Effector memory CD4-positive, alpha-beta T cell (primary cell): ENCODE data around the gene PAM.

ENCODE experiments used
- DNase-seq, 3 donors: peaks; one replicate each; pipeline ENCODE4 v3.0.0-alpha.2; 2020
- H3K27ac ChIP-seq: 2 replicates; pipeline ENCODE4 v1.7.0; 2013; ENCODE audit warnings: mild to moderate bottlenecking, low read length, moderate library complexity; ENCODE audit not compliant: insufficient read depth, poor library complexity, severe bottlenecking
- H3K27me3 ChIP-seq: replicated peaks from 2 replicates; pipeline ENCODE4 v1.7.0; 2013; ENCODE audit warnings: mild to moderate bottlenecking, low read length; ENCODE audit not compliant: insufficient read depth, control insufficient read depth, poor library complexity, severe bottlenecking
- H3K36me3 ChIP-seq: 2 replicates; pipeline ENCODE4 v1.7.0; 2013; ENCODE audit warnings: mild to moderate bottlenecking, low read length, moderate library complexity; ENCODE audit not compliant: control insufficient read depth, insufficient read depth
- H3K4me1 ChIP-seq: 2 replicates; pipeline ENCODE4 v1.7.0; 2013; ENCODE audit warnings: low read length, mild to moderate bottlenecking; ENCODE audit not compliant: control insufficient read depth, insufficient read depth, poor library complexity, severe bottlenecking
- H3K4me3 ChIP-seq: 2 replicates; pipeline ENCODE4 v1.7.0; 2013; ENCODE audit warnings: low read length, low read depth, mild to moderate bottlenecking; ENCODE audit not compliant: insufficient read depth, poor library complexity, severe bottlenecking
- H3K9me3 ChIP-seq: 2 replicates; pipeline ENCODE4 v1.7.0; 2013; ENCODE audit warnings: mild to moderate bottlenecking, low read length, moderate library complexity; ENCODE audit not compliant: control insufficient read depth

PAM gene

DNA sequence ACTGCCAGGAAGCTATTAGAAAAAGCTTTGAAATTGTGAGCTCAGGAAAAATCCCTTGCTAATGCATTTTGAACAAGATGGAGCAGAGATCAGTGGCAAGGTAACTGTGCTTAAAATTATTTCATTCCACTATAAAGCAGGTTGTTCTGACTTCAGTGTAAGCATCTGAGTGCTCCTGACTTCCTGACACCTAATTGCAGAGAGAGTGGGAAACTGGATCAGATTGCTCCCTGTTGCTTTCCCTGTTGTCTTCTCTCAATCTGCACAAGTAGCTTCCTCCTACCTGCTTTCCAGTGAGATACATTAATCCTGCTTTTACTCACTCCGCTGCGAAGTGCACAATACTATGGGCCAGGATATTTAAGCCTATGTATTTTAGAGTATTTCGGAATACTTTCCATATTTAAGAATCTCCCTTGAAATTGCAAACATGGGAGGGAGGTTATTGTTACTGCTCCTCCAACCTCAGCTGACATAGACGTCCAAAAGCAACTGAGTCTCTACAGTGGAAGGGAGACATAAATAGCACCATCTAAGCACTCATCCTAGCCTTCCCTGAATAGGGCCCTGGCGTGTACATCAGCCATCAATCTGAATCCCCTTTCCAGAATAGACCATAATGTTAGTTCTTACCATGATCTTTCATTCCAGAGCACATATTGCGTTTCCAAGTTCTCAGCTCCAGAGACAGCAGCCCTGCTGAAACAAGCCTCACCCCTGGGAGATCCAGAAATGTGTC, 178.8 kb downstream of the PAM start:
- no peaks in the 10 kb centered on the region for H3K36me3 ChIP-seq
- H3K9me3 ChIP-seq = no peaks in the 10 kb centered on the region
- no peak overlapping the region for H3K4me3 ChIP-seq
- no peak for DNase-seq
- no peak overlapping the region for H3K27ac ChIP-seq
- no peaks in the 10 kb centered on the region for H3K4me1 ChIP-seq
- H3K27me3 ChIP-seq = no peaks in the 10 kb centered on the region

DNA sequence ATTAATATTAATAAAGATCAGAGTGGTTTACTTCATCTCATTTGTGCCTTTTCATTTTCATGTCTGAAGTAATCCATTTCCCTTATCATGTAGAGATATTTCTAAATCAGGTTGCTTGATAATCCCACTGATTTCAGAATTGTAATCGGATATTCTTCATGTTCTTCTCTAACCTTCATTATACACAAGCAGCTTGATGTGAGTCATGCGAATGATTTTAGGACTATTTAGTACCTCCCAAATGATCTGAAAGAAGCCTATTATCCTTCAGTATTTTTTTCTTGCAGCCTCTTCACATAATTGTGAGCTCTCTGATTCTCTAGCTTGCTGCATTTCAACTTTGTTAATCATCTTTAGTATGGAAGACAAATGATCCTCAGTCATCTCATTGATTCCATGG, 182.8 kb downstream of the PAM start:
- no peaks in the 10 kb centered on the region for H3K9me3 ChIP-seq
- no peak for DNase-seq
- no peak overlapping the region for H3K27ac ChIP-seq

DNA sequence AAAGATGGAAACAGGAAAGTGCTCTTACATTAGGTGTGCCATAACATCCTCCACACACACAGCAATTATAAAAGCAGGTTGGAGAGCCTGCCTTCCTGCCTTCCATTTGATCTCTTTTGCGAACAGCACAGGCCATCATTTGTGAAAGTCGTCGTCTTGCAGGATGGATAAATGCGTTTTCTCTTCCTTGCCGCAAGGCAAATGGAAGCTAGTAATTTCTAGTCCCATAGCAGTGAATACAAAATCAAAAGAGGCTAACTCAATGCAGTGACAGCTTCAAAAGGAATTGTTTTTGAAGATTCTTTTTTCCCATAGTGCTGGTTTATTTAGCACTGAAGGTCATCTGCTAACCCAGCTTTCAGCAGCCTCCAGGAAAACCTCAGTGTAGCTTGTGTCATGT, 186.0 kb downstream of the PAM start:
- DNase-seq = no peak
- Histone ChIP-seq H3K9me3 (no peaks in the 10 kb centered on the region), H3K36me3 (no peaks in the 10 kb centered on the region), H3K27ac (no peak overlapping the region), H3K4me1 (no peaks in the 10 kb centered on the region), H3K27me3 (no peaks in the 10 kb centered on the region), H3K4me3 (no peak overlapping the region)

More for the DNA sequence above, 182.8 kb downstream of the PAM start:
- Histone ChIP-seq H3K36me3 (no peaks in the 10 kb centered on the region), H3K27me3 (no peaks in the 10 kb centered on the region), H3K4me1 (no peaks in the 10 kb centered on the region), H3K4me3 (no peak overlapping the region)

DNA sequence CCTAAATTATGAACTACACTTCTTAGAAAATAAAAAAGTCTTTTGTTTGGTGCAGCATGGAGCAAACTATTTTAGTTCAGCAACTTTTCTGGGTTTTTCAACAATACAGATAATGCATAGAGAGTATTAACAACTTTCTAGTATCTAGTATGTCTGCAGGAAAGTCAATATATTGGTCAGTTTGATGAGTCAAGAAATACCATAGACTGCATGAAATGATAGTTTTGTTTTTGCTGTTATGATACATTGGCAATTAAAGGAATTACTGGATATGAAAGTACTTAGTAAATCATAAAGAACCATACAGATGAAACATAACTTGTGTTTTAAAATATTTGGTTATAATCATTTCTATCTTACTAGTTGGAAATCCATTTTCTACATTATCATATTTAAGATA, 191.3 kb downstream of the PAM start:
- Histone ChIP-seq H3K36me3 (peaks cover 2% of the 10 kb centered on the region), H3K9me3 (no peaks in the 10 kb centered on the region), H3K27me3 (no peaks in the 10 kb centered on the region), H3K4me1 (no peaks in the 10 kb centered on the region), H3K27ac (no peak overlapping the region), H3K4me3 (no peak overlapping the region)
- DNase-seq = no peak

DNA sequence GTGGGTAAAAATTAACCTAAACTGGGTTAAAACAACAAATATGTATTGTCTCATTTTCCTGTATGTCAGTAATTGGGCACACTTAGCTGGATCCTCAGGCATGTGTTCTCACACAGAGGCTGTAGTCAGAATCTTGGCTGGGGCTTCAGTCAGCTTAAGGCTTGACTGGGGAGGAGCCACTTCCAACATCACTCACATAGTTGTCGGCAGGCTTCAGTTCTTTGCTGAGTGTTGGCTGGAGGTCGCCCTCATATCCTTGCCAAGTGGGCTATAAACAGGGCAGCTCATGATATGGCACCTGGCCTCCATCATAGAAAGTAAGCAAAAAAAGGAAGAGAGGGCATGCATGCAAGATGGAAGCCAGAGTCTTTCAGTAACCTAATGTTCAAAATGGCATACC, 191.9 kb downstream of the PAM start:
- H3K4me1 ChIP-seq = no peaks in the 10 kb centered on the region
- no peak for DNase-seq
- no peaks in the 10 kb centered on the region for H3K9me3 ChIP-seq
- no peak overlapping the region for H3K4me3 ChIP-seq
- no peaks in the 10 kb centered on the region for H3K27me3 ChIP-seq
- no peak overlapping the region for H3K27ac ChIP-seq
- H3K36me3 ChIP-seq = peaks cover 6% of the 10 kb centered on the region

DNA sequence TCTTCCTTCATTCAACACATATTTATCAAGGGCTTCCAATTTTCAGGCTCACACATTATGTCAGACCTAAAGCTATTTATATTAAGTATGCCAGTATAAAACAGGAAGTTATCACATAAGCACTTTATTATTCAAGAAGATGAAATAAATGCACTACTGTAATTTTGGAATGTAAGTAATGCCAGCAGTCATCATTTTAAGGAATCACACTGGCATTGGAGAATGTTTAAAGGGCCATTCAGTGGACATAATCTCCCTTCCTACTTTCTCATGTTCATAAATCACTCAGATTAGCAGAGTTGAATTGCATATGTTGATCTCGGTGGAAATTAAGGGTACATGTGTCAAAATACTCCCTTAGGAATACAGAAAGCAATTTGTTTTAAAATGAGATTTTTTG, 200.4 kb downstream of the PAM start:
- Histone ChIP-seq H3K27ac (no peak overlapping the region), H3K4me1 (no peaks in the 10 kb centered on the region), H3K9me3 (no peaks in the 10 kb centered on the region), H3K4me3 (no peak overlapping the region), H3K27me3 (no peaks in the 10 kb centered on the region), H3K36me3 (peaks cover 6% of the 10 kb centered on the region)
- DNase-seq = no peak

DNA sequence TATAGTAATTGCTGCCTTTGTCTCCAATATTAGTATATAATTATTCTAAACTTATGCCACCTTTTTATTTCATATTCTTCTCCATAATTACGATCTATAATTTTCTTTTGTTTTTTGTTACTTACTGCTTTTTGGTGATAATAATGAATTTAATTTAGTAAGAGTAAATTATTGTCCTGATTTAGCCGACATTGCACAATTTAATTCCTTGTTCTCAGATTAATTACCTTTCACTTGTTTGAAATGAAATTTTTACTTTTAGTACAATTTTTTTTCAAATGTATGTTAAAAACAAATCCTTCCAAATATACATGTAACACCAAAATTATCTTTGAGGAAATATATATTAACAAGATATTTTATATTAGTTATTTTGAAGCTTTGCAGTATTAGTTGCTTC, 201.5 kb downstream of the PAM start:
- Histone ChIP-seq H3K27ac (no peak overlapping the region), H3K4me3 (no peak overlapping the region), H3K36me3 (peaks cover 2% of the 10 kb centered on the region), H3K4me1 (no peaks in the 10 kb centered on the region), H3K27me3 (no peaks in the 10 kb centered on the region), H3K9me3 (no peaks in the 10 kb centered on the region)
- DNase-seq = no peak

DNA sequence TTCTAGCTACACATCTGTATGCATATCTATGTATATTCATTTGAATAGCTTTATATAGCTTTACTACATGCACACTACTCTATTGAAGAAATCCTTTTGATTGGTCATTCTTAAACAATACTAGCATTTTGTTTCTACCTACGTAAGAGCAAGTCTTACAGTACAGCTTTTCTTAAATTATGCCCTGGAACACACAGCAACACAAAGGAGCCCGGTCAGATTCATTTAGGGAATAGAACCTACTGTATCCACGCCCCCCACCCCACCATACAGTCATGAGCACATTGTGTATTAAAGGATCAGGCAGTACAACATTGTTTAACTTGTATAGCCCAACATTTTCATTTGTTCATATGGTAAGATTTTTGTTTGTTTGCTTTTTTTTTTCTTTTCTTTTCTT, 202.0 kb downstream of the PAM start:
- Histone ChIP-seq H3K27ac (no peak overlapping the region), H3K36me3 (no peaks in the 10 kb centered on the region), H3K27me3 (no peaks in the 10 kb centered on the region), H3K4me1 (no peaks in the 10 kb centered on the region), H3K4me3 (no peak overlapping the region), H3K9me3 (no peaks in the 10 kb centered on the region)
- no peak for DNase-seq

DNA sequence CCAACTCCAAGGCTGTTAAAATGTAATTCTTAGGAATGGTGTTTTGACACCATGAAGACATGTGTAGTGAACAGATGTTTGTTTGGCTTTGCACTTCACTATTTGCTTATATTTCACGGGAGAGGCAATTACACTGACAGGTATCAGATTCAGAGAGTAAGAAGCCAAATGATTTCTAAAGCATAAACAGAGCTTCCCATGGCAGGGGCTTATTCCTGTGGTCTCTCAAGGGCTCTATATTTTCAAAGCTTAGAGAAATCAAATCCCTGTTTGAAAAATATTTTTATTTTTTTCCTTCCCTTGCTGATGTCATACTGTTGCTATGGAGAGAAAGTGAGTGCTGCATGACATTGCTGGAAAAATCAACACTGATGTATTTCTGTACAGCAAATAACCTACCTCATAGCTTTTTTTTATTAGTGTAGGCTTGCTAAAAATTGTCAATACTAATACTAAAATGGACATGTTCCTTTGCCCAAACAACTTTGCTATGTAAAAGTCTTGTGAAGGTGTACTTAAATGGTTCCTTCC, 203.4 kb downstream of the PAM start:
- Histone ChIP-seq H3K4me3 (no peak overlapping the region), H3K36me3 (no peaks in the 10 kb centered on the region), H3K27ac (no peak overlapping the region), H3K9me3 (no peaks in the 10 kb centered on the region), H3K27me3 (no peaks in the 10 kb centered on the region), H3K4me1 (no peaks in the 10 kb centered on the region)
- no peak for DNase-seq

DNA sequence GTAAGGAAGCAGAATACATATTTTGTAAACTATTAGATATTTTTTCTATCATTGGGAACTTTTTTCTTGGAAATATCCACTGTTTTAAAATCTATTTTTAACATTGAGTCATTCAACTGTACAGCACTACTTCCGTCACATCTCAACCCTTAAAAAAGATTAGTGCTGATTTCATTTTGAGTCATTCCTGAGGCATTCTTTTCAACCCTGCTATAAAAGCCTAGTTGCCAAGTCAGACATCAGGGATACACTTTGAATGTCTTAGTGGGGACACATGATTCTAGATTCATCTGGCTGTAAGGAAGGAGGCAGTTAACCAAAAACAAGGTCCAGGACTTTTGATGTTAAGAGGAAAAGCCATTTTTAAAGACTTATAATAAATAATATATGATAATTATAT, 203.9 kb downstream of the PAM start:
- no peaks in the 10 kb centered on the region for H3K36me3 ChIP-seq

More for the DNA sequence above, 203.9 kb downstream of the PAM start:
- H3K27ac ChIP-seq = no peak overlapping the region
- no peaks in the 10 kb centered on the region for H3K9me3 ChIP-seq
- H3K27me3 ChIP-seq = no peaks in the 10 kb centered on the region
- DNase-seq = no peak
- no peaks in the 10 kb centered on the region for H3K4me1 ChIP-seq
- no peak overlapping the region for H3K4me3 ChIP-seq
